Breast epithelium (tissue), 4 donors: ENCODE data around the gene CALML3. TPM values are rescaled to one million over a fixed set of nuclear protein-coding genes. Genes with fewer than 3 reads are reported as not detected.

ENCODE experiments used
- DNase-seq, 2 donors: peaks; one replicate each; pipeline ENCODE4 v3.0.0-alpha.2; 2019; ENCODE audit warnings: low spot score in 2 of 2
- H3K27ac ChIP-seq, 2 donors: fragments of 200-600 bp; sonication (generic) in 1 of 2; one replicate each; pipeline ENCODE4 v1.5.1; 2016 to 2019; ENCODE audit warnings: mild to moderate bottlenecking in 1 of 2
- H3K27me3 ChIP-seq, 2 donors: fragments of 200-600 bp; sonication (generic) in 1 of 2; one replicate each; pipeline versions ENCODE4 v1.5.1 to v1.6.0; 2017 to 2019; ENCODE audit warnings: control low read depth in 1 of 2, mild to moderate bottlenecking in 1 of 2
- H3K36me3 ChIP-seq: fragments of 200-600 bp; one replicate; pipeline ENCODE4 v1.5.1; 2019
- H3K4me1 ChIP-seq, 2 donors: fragments of 200-600 bp; sonication (generic); one replicate each; pipeline ENCODE4 v1.5.1; 2016 to 2019; ENCODE audit warnings: control low read depth in 1 of 2
- H3K4me3 ChIP-seq, 3 donors: fragments of 200-600 bp; sonication (generic); 1 replicate in 2 of 3; 2 replicates in 1 of 3; pipeline ENCODE4 v1.5.1; 2016 to 2019; ENCODE audit warnings: mild to moderate bottlenecking in 3 of 3, moderate library complexity in 2 of 3
- H3K9me3 ChIP-seq, 2 donors: fragments of 200-600 bp; sonication (generic) in 1 of 2; one replicate each; pipeline ENCODE4 v1.5.1; 2016 to 2019; ENCODE audit warnings: control low read depth in 1 of 2
- CTCF ChIP-seq, 3 donors: fragments of 450-650 bp; IDR thresholded peaks; one replicate each; pipeline ENCODE4 v1.5.1; 2016 to 2017; ENCODE audit warnings: antibody characterized with exemption in 3 of 3, mild to moderate bottlenecking in 3 of 3, moderate library complexity in 3 of 3
- POLR2A ChIP-seq: fragments of 450-650 bp; IDR thresholded peaks from one replicate; pipeline ENCODE4 v1.6.1; 2016; ENCODE audit warnings: antibody characterized with exemption, mild to moderate bottlenecking, moderate library complexity
- POLR2AphosphoS5 ChIP-seq, 3 donors: sonication (generic); formaldehyde crosslinking; IDR thresholded peaks; one replicate each; pipeline ENCODE4 v1.6.1; 2017; ENCODE audit warnings: antibody characterized with exemption in 3 of 3
- intact Hi-C: fragments of 100-400 bp; cut with DNase I; formaldehyde crosslinking; loops from one replicate; pipeline ENCODE4 v1.15.1; 2023; ENCODE audit warnings: low total_unique reads
- total RNA-seq, 3 donors: library from RNA; depleted of rRNA; stranded (reverse); fragments of >200 nt; gene quantifications; one replicate each; pipeline ENCODE4 v1.1.0, GENCODE V29; 2016

Gene CALML3
- total RNA-seq, 3 donors from 2014 or later, result 3.6 to 13.5 TPM; not detected in 1

DNA sequence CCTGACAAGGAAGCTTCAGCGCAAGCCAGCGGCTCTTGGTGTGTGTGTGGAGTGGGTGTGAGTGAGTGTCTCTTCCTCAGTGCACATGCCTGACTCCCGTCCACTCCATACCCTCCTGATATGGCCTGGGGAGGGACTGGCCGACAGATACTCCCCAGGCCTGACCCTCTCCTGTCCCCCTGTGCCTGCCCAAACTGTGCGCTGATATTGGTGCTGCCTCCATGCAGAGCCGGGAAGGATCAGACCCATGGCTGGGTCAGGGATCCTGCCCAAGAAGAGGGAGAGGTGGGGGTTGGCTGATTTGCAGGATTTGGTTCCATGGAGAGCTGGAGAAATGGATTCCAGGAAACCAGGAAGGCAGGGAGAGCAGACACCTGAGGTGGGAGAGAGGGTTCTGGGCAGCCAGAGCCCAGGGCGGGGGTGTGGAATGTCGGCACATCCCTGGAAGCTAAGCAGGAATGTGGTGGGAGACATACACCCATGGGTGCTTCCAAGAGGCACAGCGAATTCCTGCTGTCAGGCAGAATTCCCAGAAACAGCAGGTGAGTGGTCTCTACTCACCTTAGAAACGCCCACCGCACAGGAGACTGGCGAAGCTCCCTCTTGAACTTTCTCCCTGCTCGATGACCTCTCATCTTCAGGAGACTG, 31.7 kb upstream of the CALML3 start:
- TF ChIP-seq CTCF (IDR thresholded peaks at IDR 0.05) (no peak), POLR2AphosphoS5 (IDR thresholded peaks at IDR 0.05) (no peak), POLR2A (no peak)
- no peaks in the 10 kb centered on the region for H3K9me3 ChIP-seq
- H3K4me1 ChIP-seq, result peaks cover 0 to 3% of the 10 kb centered on the region in 2 donors
- no peak overlapping the region for H3K4me3 ChIP-seq
- DNase-seq, result peak in 1 of 2 donors; percentile 36
- no peaks in the 10 kb centered on the region for H3K36me3 ChIP-seq
- H3K27me3 ChIP-seq, result no peaks in the 10 kb centered on the region
- intact Hi-C loops, result no loop called here
- peak overlapping the region; percentile 22 to 71 for H3K27ac ChIP-seq

DNA sequence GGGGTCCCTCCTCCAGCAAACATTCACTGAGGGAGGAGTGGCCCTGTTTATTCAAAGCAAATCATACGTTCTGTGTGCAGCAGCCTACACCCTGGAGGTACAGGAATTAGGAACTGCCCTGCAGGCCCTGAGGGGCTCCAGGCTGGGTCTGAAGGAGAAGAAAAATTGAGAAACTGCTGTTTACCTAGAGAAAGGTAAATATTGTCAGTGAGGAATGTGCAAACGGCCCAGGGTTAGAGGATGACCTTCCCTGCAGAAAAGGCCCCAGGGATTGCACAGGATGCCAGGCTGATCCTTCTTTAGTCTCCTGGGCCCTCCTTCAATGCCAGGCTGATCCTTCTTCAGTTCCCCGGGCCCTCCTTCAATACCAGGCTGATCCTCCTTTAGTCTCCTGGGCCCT, 31.1 kb upstream of the CALML3 start:
- Histone ChIP-seq H3K9me3 (no peaks in the 10 kb centered on the region), H3K4me1 (peaks cover 0 to 3% of the 10 kb centered on the region in 2 donors), H3K4me3 (no peak overlapping the region), H3K27me3 (no peaks in the 10 kb centered on the region), H3K27ac (peak overlapping the region; percentile 22 to 71), H3K36me3 (no peaks in the 10 kb centered on the region)
- no peak for TF ChIP-seq POLR2AphosphoS5 (IDR thresholded peaks at IDR 0.05)
- no peak for TF ChIP-seq POLR2A
- TF ChIP-seq CTCF (IDR thresholded peaks at IDR 0.05), result no peak
- intact Hi-C loops, result no loop called here
- peak in 1 of 2 donors; percentile 50 for DNase-seq

DNA sequence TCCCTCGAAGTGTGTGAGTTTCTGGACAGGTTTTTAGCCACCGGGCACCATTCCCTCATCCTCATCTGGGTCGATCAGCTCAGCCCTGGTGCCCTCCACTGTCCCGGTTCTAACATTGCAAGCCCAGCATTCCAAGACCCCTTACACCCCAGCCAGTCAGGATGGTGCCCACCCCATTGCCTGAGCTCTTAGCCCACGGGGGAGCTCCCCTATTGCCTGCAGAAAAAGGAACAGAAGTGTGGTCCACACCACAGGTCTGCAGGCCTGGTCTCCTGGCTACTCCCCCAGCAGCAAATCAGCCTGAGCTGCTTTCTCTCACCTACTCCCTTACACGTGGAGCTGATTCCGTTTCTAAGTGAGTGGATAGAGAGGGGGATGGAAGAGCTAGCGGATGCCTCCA, 30.1 kb upstream of the CALML3 start:
- intact Hi-C loops, result no loop called here
- peak in 1 of 2 donors; percentile 42 for DNase-seq
- Histone ChIP-seq H3K4me1 (no peaks in the 10 kb centered on the region), H3K36me3 (no peaks in the 10 kb centered on the region), H3K9me3 (no peaks in the 10 kb centered on the region), H3K4me3 (no peak overlapping the region), H3K27ac (no peak overlapping the region), H3K27me3 (no peaks in the 10 kb centered on the region)
- TF ChIP-seq POLR2A, result no peak
- TF ChIP-seq CTCF (IDR thresholded peaks at IDR 0.05), result no peak
- TF ChIP-seq POLR2AphosphoS5 (IDR thresholded peaks at IDR 0.05), result no peak

DNA sequence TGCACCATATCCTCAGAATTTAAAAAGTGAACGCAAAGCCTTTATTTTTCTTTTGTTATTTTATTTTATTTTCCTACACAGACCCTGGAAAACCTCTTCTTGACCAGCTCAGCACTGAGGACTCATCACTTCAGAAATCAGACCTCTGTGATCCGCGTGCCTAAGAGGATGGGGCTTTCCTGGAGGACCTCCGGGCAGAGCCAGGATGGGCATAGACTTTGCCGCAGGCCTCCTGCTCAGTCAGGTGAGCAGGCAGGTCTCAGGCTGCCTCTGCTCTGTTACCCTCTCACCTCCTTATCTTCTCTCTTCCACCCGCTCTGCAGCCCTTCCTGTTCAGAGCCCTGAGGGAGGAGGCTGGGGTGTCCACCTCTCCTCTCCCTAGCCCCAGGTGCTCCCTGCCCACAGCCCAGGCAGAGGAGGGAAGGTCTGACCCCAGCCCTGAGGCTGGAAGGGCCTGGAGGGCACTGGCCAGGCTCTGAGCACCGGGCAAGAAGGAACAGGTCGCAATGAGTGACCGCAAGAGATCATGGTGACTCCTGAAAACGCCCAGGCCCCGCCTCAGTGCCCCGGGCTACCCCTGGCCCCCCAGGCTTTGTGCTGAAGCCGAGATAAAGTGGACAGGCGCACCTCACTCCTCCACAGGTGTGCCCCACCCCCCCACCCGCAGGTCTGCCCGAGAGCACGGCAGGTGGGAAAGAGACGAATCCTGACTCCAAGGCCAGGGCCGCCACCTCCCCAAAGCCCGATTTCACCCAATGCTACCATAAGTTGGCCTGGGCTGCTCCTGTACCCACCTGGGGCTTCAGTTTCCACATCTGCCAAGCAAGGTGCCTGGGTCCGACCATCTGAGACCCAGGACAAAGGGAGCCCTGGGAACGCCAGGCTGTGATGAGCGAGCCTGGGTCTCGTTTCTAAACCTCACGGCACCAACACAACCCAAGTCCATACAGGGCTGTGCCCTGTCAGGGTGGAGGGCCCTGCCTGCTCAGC, 28.2 kb upstream of the CALML3 start:
- H3K4me1 ChIP-seq, result no peaks in the 10 kb centered on the region
- peak in 1 of 2 donors; percentile 43 for DNase-seq
- H3K27me3 ChIP-seq, result no peaks in the 10 kb centered on the region
- no peak overlapping the region for H3K4me3 ChIP-seq
- no peaks in the 10 kb centered on the region for H3K36me3 ChIP-seq
- H3K9me3 ChIP-seq, result no peaks in the 10 kb centered on the region
- H3K27ac ChIP-seq, result peak overlapping the region in 1 of 2 donors; percentile 45
- TF ChIP-seq CTCF (IDR thresholded peaks at IDR 0.05) (no peak), POLR2A (no peak), POLR2AphosphoS5 (IDR thresholded peaks at IDR 0.05) (no peak)
- intact Hi-C loops, result no loop called here

DNA sequence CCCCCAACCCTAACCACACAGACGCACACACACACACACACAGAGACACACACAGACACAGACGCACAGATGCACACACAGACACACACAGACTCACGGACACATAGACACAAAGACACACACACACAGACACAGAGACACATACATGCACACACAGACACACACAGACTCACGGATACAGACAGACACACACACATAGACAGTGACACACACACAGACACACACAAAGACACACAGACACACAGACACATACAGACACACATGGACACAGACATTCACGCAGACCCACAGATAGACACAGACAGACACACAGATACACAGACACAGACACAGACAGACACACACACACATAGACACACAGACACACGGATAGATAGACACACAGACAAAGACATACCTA, 27.5 kb upstream of the CALML3 start:
- Histone ChIP-seq H3K27ac (peak overlapping the region in 1 of 2 donors; percentile 45), H3K27me3 (no peaks in the 10 kb centered on the region), H3K4me1 (peaks cover 0 to 5% of the 10 kb centered on the region in 2 donors), H3K36me3 (no peaks in the 10 kb centered on the region), H3K4me3 (no peak overlapping the region), H3K9me3 (no peaks in the 10 kb centered on the region)
- no peak for DNase-seq
- TF ChIP-seq CTCF (IDR thresholded peaks at IDR 0.05) (no peak), POLR2AphosphoS5 (IDR thresholded peaks at IDR 0.05) (no peak), POLR2A (no peak)
- intact Hi-C loops, result no loop called here
